Mucosa of rectum (tissue), 2 donors: ENCODE results near the gene MICAL3.
A peak's percentile ranks its signal among the peaks of the same experiment; 100 is the strongest.

Source experiments
- H3K27ac ChIP-seq, 2 donors: one replicate each; pipeline ENCODE4 v1.7.0; 2013; ENCODE audit warnings: inconsistent platforms in 2 of 2, low read depth in 2 of 2, low read length in 2 of 2
- H3K27me3 ChIP-seq, 2 donors: one replicate each; pipeline ENCODE4 v1.7.0; 2013; ENCODE audit warnings: low read length in 2 of 2; ENCODE audit not compliant: control insufficient read depth in 2 of 2, insufficient read depth in 2 of 2
- H3K36me3 ChIP-seq, 2 donors: one replicate each; pipeline ENCODE4 v1.7.0; 2013; ENCODE audit warnings: low read length in 2 of 2; ENCODE audit not compliant: control insufficient read depth in 2 of 2, insufficient read depth in 2 of 2
- H3K4me1 ChIP-seq, 2 donors: one replicate each; pipeline ENCODE4 v1.7.0; 2013; ENCODE audit warnings: low read length in 2 of 2, mild to moderate bottlenecking in 1 of 2; ENCODE audit not compliant: control insufficient read depth in 2 of 2, insufficient read depth in 2 of 2
- H3K4me3 ChIP-seq, 2 donors: one replicate each; pipeline ENCODE4 v1.7.0; 2013; ENCODE audit warnings: low read length in 2 of 2
- H3K9ac ChIP-seq, 2 donors: one replicate each; pipeline ENCODE4 v1.7.0; 2013; ENCODE audit warnings: low read length in 2 of 2, low read depth in 1 of 2, mild to moderate bottlenecking in 1 of 2
- H3K9me3 ChIP-seq, 2 donors: one replicate each; pipeline ENCODE4 v1.7.0; 2013; ENCODE audit warnings: low read length in 2 of 2; ENCODE audit not compliant: control insufficient read depth in 2 of 2
- donor health status: healthy.
- donor health status: Normal muscosa, but diverticular disease.

MICAL3 gene

DNA sequence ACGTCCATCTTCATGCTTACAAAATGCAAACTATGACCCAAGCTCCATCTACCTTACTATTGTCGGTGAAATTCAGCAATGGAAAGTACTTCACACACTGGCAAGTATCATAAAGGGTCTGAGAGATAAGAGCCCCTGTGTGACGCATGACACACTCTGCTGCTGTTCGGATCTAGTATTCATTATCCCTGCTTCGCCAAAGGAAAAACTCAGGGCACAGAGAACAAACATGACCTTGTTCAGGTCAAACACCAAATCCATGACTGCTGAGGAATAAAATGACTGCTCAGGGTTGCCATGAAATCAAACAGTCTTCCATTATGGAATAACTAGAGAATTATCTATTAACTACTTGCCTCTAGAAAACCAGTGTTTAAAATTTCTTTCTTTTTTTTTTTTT lies 73.0 kb downstream of the MICAL3 start:
- Histone ChIP-seq H3K9me3 (no peaks in the 10 kb centered on the region), H3K4me3 (no peak overlapping the region), H3K27ac (no peak overlapping the region), H3K9ac (no peak overlapping the region), H3K4me1 (peaks cover 9 to 15% of the 10 kb centered on the region in 2 donors), H3K36me3 (no peaks in the 10 kb centered on the region), H3K27me3 (no peaks in the 10 kb centered on the region)

DNA sequence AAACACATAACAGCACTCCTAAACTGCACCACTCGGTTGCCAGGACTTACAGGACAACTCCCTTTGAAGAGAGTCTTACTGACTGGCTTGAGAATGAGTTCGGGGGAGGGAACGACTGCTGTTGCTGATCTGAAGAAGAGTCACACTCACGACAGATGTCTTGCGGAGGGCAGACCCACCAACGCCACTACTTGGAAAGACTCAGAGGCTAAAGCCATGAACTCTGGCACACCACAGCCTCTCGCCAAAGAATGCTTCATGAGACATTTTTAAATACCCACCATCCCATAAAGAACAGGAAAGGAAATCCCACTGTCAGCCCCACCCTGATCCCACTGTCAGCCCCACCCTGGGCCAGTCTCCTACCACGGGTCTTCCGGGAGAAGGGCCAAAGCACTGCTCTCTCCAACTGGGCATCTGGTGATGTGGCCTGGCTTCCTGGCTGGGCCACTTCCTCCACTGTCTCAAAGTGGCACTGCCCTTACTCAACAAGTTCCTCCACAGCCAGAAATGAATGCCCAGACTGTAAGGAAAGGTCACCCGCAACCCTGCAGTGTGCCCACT lies 73.6 kb downstream of the MICAL3 start:
- no peak overlapping the region for H3K9ac ChIP-seq
- no peaks in the 10 kb centered on the region for H3K36me3 ChIP-seq
- peaks cover 9 to 15% of the 10 kb centered on the region in 2 donors for H3K4me1 ChIP-seq
- H3K4me3 ChIP-seq = no peak overlapping the region
- no peaks in the 10 kb centered on the region for H3K27me3 ChIP-seq
- H3K9me3 ChIP-seq = no peaks in the 10 kb centered on the region
- H3K27ac ChIP-seq = no peak overlapping the region

GRCh38 chr22:17949642-17950473 lies 74.5 kb downstream of the MICAL3 start:
- Histone ChIP-seq H3K9me3 (no peaks in the 10 kb centered on the region), H3K27ac (no peak overlapping the region), H3K9ac (no peak overlapping the region)

DNA sequence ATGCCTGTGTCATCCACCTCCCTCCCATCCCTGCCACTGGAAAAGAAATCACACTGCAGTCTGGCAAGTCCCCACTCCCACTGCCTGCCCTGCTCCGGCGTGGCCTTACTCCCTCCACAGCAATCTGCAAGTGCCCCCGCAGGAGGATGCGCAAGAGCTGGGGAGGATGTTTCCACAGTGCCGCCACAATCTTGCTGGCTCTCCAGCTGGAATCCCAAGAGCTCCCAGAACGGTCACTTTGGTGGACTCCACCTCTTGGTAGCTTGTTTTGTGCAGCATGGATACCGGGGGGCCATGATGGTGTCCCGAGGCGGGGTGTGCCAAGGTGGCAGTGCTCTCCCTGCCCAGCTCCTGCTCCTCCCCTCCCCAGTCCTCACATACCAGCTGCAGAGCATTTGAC lies 76.3 kb downstream of the MICAL3 start:
- H3K36me3 ChIP-seq = no peaks in the 10 kb centered on the region
- H3K27me3 ChIP-seq = no peaks in the 10 kb centered on the region
- H3K9me3 ChIP-seq = no peaks in the 10 kb centered on the region
- no peak overlapping the region for H3K27ac ChIP-seq
- H3K4me3 ChIP-seq = no peak overlapping the region
- no peak overlapping the region for H3K9ac ChIP-seq
- H3K4me1 ChIP-seq = peaks cover 6 to 7% of the 10 kb centered on the region in 2 donors

More at GRCh38 chr22:17949642-17950473, 74.5 kb downstream of the MICAL3 start:
- no peak overlapping the region for H3K4me3 ChIP-seq
- H3K4me1 ChIP-seq = peaks cover 6 to 9% of the 10 kb centered on the region in 2 donors
- H3K36me3 ChIP-seq = no peaks in the 10 kb centered on the region
- no peaks in the 10 kb centered on the region for H3K27me3 ChIP-seq

GRCh38 chr22:17946662-17947367 lies 77.5 kb downstream of the MICAL3 start:
- peaks cover 6 to 7% of the 10 kb centered on the region in 2 donors for H3K4me1 ChIP-seq
- H3K36me3 ChIP-seq = no peaks in the 10 kb centered on the region
- H3K4me3 ChIP-seq = no peak overlapping the region
- H3K9me3 ChIP-seq = no peaks in the 10 kb centered on the region
- H3K27ac ChIP-seq = no peak overlapping the region
- H3K9ac ChIP-seq = no peak overlapping the region
- no peaks in the 10 kb centered on the region for H3K27me3 ChIP-seq

- Histone ChIP-seq H3K9ac (no peak overlapping the region), H3K36me3 (no peaks in the 10 kb centered on the region), H3K9me3 (no peaks in the 10 kb centered on the region), H3K27me3 (no peaks in the 10 kb centered on the region), H3K4me3 (no peak overlapping the region), H3K27ac (no peak overlapping the region), H3K4me1 (peaks cover 6% of the 10 kb centered on the region in 2 donors)
These were observed 78.3 kb downstream of the MICAL3 start for GRCh38 chr22:17945888-17946648.

- Histone ChIP-seq H3K9ac (no peak overlapping the region), H3K9me3 (no peaks in the 10 kb centered on the region), H3K4me3 (no peak overlapping the region), H3K4me1 (peaks cover 0 to 4% of the 10 kb centered on the region in 2 donors), H3K27ac (peak overlapping the region in 1 of 2 donors; percentile 19), H3K27me3 (no peaks in the 10 kb centered on the region), H3K36me3 (no peaks in the 10 kb centered on the region)
These were observed 79.0 kb downstream of the MICAL3 start for GRCh38 chr22:17945156-17945887.

GRCh38 chr22:17944256-17944655 lies 80.1 kb downstream of the MICAL3 start:
- Histone ChIP-seq H3K27me3 (no peaks in the 10 kb centered on the region), H3K4me1 (peaks cover 0 to 4% of the 10 kb centered on the region in 2 donors), H3K36me3 (no peaks in the 10 kb centered on the region), H3K27ac (no peak overlapping the region), H3K4me3 (no peak overlapping the region), H3K9ac (no peak overlapping the region), H3K9me3 (no peaks in the 10 kb centered on the region)

DNA sequence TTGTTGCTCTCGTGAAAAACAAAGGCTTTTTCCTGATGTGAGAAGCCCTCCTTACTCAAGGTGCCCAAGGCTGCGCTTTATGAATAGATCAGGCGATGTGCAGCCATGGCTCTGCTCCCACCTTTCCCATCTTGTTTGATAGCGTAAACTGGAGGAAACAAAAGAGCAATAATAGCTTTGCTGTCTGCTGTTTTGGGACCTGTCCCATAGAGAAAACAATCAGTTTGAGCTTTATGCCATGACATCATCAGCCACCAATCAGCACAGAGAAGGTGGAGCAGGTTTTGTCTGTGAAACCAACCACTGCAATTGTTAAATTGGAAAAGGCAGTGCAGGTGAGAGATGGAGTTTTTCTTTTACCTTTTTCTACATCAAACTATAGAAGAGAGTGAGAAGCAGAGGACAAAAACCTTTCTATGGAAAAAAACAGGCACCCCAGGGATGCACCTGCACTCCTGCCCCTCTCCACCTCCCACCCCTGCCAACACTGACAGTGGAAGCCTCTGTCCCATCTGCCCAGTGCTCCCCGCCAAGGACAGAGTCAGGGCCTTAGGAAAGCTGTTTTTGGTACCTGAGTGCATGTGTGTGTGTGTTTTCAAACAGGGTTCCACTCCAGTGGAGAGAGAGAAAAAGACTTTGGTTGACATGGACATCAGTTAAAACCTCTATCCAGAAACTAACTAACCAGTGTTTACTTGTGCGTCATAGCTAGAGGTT lies 80.7 kb downstream of the MICAL3 start:
- no peaks in the 10 kb centered on the region for H3K9me3 ChIP-seq
- H3K4me1 ChIP-seq = peaks cover 0 to 4% of the 10 kb centered on the region in 2 donors
- no peak overlapping the region for H3K4me3 ChIP-seq

More for the DNA sequence above, 80.7 kb downstream of the MICAL3 start:
- Histone ChIP-seq H3K27ac (no peak overlapping the region), H3K27me3 (no peaks in the 10 kb centered on the region), H3K36me3 (no peaks in the 10 kb centered on the region), H3K9ac (no peak overlapping the region)
